GM12878 (cell line): Measurements from ENCODE around the gene FRMD8. TPM values are rescaled to one million over a fixed set of nuclear protein-coding genes. Genes with fewer than 3 reads are reported as not detected.

Experiments
- BRCA1 ChIP-seq: IDR thresholded peaks from 2 replicates; pipeline ENCODE4 v1.6.1; 2011; ENCODE audit warnings: low read depth, low read length, improper control_type of control experiment
- CBX3 ChIP-seq: fragments of 200-600 bp; sonication (generic); IDR thresholded peaks from 2 replicates; pipeline ENCODE4 v1.6.1; 2016; ENCODE audit warnings: low read depth, borderline replicate concordance
- CBX5 ChIP-seq: sonication (generic); IDR thresholded peaks from 2 replicates; pipeline ENCODE4 v1.6.1; 2016; ENCODE audit warnings: low read depth, moderate library complexity, mild to moderate bottlenecking, inconsistent platforms
- CREB1 ChIP-seq: IDR thresholded peaks from 2 replicates; pipeline ENCODE4 v1.6.1; 2012; ENCODE audit warnings: low read depth, mild to moderate bottlenecking, inconsistent platforms
- EP300 ChIP-seq, 2 experiments: fragments of 150-350 bp in 1 of 2; IDR thresholded peaks; 2 replicates each; pipeline ENCODE4 v1.6.1; 2011 to 2012; ENCODE audit warnings: low read depth in 2 of 2, low read length in 2 of 2, borderline replicate concordance in 1 of 2, improper control_type of control experiment in 1 of 2, inconsistent platforms in 1 of 2; ENCODE audit not compliant: control insufficient read depth in 1 of 2
- ESRRA ChIP-seq: IDR thresholded peaks from 2 replicates; pipeline ENCODE4 v1.6.1; 2012; ENCODE audit warnings: mild to moderate bottlenecking, low read length, improper control_type of control experiment
- IKZF2 ChIP-seq, 2 experiments: fragments of 450-650 bp; IDR thresholded peaks; 2 replicates each; pipeline ENCODE4 v1.6.1; 2017; ENCODE audit warnings: mild to moderate bottlenecking in 2 of 2, moderate library complexity in 2 of 2
- IRF3 ChIP-seq: fragments of 450-650 bp; IDR thresholded peaks from 2 replicates; pipeline ENCODE4 v1.6.1; 2014; ENCODE audit warnings: mild to moderate bottlenecking
- MAX ChIP-seq: IDR thresholded peaks from 2 replicates; pipeline ENCODE4 v1.6.1; 2012; ENCODE audit warnings: low read depth, low read length, improper control_type of control experiment
- MYB ChIP-seq: fragments of 150-350 bp; IDR thresholded peaks from 2 replicates; pipeline ENCODE4 v1.6.1; 2014; ENCODE audit warnings: mild to moderate bottlenecking, low read depth, low read length, borderline replicate concordance
- NFIC ChIP-seq: IDR thresholded peaks from 2 replicates; pipeline ENCODE4 v1.6.1; 2012; ENCODE audit warnings: low read depth, mild to moderate bottlenecking, inconsistent platforms, low read length, moderate library complexity
- POLR2A ChIP-seq: IDR thresholded peaks from 2 replicates; pipeline ENCODE4 v1.6.1; 2011; ENCODE audit warnings: low read depth, mild to moderate bottlenecking, low read length
- POLR2AphosphoS2 ChIP-seq: IDR thresholded peaks from 2 replicates; pipeline ENCODE4 v1.6.1; 2011; ENCODE audit warnings: low read depth, mild to moderate bottlenecking, low read length, improper control_type of control experiment, moderate library complexity
- POLR2AphosphoS5 ChIP-seq: IDR thresholded peaks from 2 replicates; pipeline ENCODE4 v1.6.1; 2011; ENCODE audit warnings: mild to moderate bottlenecking, low read length, inconsistent platforms
- POU2F2 ChIP-seq: IDR thresholded peaks from 3 replicates; pipeline ENCODE4 v1.6.1; 2011; ENCODE audit warnings: low read depth, mild to moderate bottlenecking, low read length, borderline replicate concordance
- RAD21 ChIP-seq: IDR thresholded peaks from 2 replicates; pipeline ENCODE4 v1.6.1; 2011; ENCODE audit warnings: mild to moderate bottlenecking, low read depth, low read length, moderate library complexity; ENCODE audit not compliant: insufficient read depth
- RCOR1 ChIP-seq: conservative IDR thresholded peaks from 2 replicates; pipeline ENCODE4 v1.6.1; 2012; ENCODE audit warnings: low read depth, low read length, improper control_type of control experiment
- RUNX3 ChIP-seq: IDR thresholded peaks from 2 replicates; pipeline ENCODE4 v1.6.1; 2012; ENCODE audit warnings: low read length, inconsistent platforms
- SMAD1 ChIP-seq: fragments of 450-650 bp; IDR thresholded peaks from 2 replicates; pipeline ENCODE4 v1.6.1; 2018; ENCODE audit warnings: mild to moderate bottlenecking, low read depth; ENCODE audit not compliant: partially characterized antibody
- SP1 ChIP-seq: IDR thresholded peaks from one replicate; pipeline ENCODE4 v1.6.1; 2011; ENCODE audit warnings: low read depth, low read length
- ZBTB33 ChIP-seq: fragments of 450-650 bp; IDR thresholded peaks from 2 replicates; pipeline ENCODE4 v1.6.1; 2017; ENCODE audit warnings: mild to moderate bottlenecking
- ZBTB4 ChIP-seq: fragments of 450-650 bp; formaldehyde crosslinking; IDR thresholded peaks from 2 replicates; pipeline ENCODE4 v1.4.0; 2022; ENCODE audit warnings: mild to moderate bottlenecking, moderate library complexity
- ZNF384 ChIP-seq: IDR thresholded peaks from 2 replicates; pipeline ENCODE4 v1.6.1; 2012; ENCODE audit warnings: low read depth, mild to moderate bottlenecking, low read length, improper control_type of control experiment, borderline replicate concordance
- ZNF622 ChIP-seq: fragments of 450-650 bp; IDR thresholded peaks from 2 replicates; pipeline ENCODE4 v1.6.1; 2017; ENCODE audit warnings: mild to moderate bottlenecking, inconsistent platforms
- polyA plus RNA-seq, 11 experiments: library from polyadenylated mRNA; depleted of rRNA in 4 of 11; unstranded in 6 of 11; stranded (reverse) in 5 of 11; fragments of >200 nt; fragmentation: Nextera tagmentation in 4 of 11; fragmentation: Illumina TruSeq in 1 of 11; extraction: Ambion mirVana in 4 of 11; extraction: Trizol in 1 of 11; gene quantifications; 1 replicate in 1 of 11; 2 replicates in 10 of 11; pipeline versions ENCODE4 v1.2.1 to v1.2.3, GENCODE V29; 2011 to 2016; ENCODE audit warnings: inconsistent platforms in 2 of 11, missing spikeins in 2 of 11, low read depth in 1 of 11
- total RNA-seq, 4 experiments: library from RNA; depleted of rRNA in 3 of 4; stranded (reverse); fragments of >200 nt in 3 of 4; fragmentation: Illumina TruSeq in 1 of 4; extraction: Trizol in 1 of 4; gene quantifications; 2 replicates each; pipeline versions ENCODE4 v1.2.1 to v1.2.3, GENCODE V29; 2013 to 2021

The FRMD8 gene
- total and polyA plus RNA-seq, 10 of the 15 experiments (the other 5 are each of a cell fraction or from before 2014, with no cell fraction given) = 8.3 to 69.4 (median 28.0) TPM

- TF ChIP-seq EP300 (IDR thresholded peaks at IDR 0.05; ENCODE audit: borderline replicate concordance in 1 of 2, control insufficient read depth in 1 of 2, low read depth in 2 of 2, low read length in 2 of 2) (no peak), MAX (no peak), BRCA1 (no peak), ZBTB33 (no peak), CBX3 (no peak), ZNF622 (no peak), ESRRA (no peak), IKZF2 (IDR thresholded peaks at IDR 0.05) (peak; percentile 52; a peak in 2 of 4 replicates), CREB1 (no peak), ZNF384 (no peak), SP1 (no peak), POU2F2 (0 out of 3 replicates have a peak, but pooled peaks have one; percentile 4), NFIC (no peak), POLR2AphosphoS5 (no peak; the same call in none of the 2 replicates), CBX5 (no peak), RUNX3 (no peak), SMAD1 (no peak), POLR2AphosphoS2 (peak; percentile 20; the same call in 1 of the 2 replicates), ZBTB4 (CRISPR knock-in tag) (no peak), RCOR1 (no peak), MYB (no peak), RAD21 (no peak), POLR2A (peak; percentile 80), IRF3 (no peak)
These were observed 43.4 kb downstream of the FRMD8 start (continued) for GRCh38 chr11:65429724-65430405.
